ENCODE results near the gene PLCH1. TPM values are rescaled to one million over a fixed set of nuclear protein-coding genes. Genes with fewer than 3 reads are reported as not detected.

Gene PLCH1
- total and polyA plus RNA-seq, 2 experiments from 2014 or later: 8.1 to 25.3 TPM

- TF ChIP-seq, protein P1, sequence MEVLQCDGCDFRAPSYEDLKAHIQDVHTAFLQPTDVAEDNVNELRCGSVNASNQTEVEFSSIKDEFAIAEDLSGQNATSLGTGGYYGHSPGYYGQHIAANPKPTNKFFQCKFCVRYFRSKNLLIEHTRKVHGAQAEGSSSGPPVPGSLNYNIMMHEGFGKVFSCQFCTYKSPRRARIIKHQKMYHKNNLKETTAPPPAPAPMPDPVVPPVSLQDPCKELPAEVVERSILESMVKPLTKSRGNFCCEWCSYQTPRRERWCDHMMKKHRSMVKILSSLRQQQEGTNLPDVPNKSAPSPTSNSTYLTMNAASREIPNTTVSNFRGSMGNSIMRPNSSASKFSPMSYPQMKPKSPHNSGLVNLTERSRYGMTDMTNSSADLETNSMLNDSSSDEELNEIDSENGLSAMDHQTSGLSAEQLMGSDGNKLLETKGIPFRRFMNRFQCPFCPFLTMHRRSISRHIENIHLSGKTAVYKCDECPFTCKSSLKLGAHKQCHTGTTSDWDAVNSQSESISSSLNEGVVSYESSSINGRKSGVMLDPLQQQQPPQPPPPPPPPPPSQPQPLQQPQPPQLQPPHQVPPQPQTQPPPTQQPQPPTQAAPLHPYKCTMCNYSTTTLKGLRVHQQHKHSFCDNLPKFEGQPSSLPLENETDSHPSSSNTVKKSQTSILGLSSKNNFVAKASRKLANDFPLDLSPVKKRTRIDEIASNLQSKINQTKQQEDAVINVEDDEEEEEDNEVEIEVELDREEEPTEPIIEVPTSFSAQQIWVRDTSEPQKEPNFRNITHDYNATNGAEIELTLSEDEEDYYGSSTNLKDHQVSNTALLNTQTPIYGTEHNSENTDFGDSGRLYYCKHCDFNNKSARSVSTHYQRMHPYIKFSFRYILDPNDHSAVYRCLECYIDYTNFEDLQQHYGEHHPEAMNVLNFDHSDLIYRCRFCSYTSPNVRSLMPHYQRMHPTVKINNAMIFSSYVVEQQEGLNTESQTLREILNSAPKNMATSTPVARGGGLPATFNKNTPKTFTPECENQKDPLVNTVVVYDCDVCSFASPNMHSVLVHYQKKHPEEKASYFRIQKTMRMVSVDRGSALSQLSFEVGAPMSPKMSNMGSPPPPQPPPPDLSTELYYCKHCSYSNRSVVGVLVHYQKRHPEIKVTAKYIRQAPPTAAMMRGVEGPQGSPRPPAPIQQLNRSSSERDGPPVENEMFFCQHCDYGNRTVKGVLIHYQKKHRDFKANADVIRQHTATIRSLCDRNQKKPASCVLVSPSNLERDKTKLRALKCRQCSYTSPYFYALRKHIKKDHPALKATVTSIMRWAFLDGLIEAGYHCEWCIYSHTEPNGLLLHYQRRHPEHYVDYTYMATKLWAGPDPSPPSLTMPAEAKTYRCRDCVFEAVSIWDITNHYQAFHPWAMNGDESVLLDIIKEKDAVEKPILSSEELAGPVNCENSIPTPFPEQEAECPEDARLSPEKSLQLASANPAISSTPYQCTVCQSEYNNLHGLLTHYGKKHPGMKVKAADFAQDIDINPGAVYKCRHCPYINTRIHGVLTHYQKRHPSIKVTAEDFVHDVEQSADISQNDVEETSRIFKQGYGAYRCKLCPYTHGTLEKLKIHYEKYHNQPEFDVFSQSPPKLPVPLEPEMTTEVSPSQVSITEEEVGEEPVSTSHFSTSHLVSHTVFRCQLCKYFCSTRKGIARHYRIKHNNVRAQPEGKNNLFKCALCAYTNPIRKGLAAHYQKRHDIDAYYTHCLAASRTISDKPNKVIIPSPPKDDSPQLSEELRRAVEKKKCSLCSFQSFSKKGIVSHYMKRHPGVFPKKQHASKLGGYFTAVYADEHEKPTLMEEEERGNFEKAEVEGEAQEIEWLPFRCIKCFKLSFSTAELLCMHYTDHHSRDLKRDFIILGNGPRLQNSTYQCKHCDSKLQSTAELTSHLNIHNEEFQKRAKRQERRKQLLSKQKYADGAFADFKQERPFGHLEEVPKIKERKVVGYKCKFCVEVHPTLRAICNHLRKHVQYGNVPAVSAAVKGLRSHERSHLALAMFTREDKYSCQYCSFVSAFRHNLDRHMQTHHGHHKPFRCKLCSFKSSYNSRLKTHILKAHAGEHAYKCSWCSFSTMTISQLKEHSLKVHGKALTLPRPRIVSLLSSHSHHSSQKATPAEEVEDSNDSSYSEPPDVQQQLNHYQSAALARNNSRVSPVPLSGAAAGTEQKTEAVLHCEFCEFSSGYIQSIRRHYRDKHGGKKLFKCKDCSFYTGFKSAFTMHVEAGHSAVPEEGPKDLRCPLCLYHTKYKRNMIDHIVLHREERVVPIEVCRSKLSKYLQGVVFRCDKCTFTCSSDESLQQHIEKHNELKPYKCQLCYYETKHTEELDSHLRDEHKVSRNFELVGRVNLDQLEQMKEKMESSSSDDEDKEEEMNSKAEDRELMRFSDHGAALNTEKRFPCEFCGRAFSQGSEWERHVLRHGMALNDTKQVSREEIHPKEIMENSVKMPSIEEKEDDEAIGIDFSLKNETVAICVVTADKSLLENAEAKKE (CRISPR knock-in tag; IDR thresholded peaks at IDR 0.05): no peak
- TF ChIP-seq CTCF (conservative IDR thresholded peaks at IDR 0.05; ENCODE audit: low read depth in 2 of 2) (no peak), JUNB (IDR thresholded peaks at IDR 0.05; ENCODE audit: unreplicated experiment) (no peak), EZH2 (IDR thresholded peaks at IDR 0.05; ENCODE audit: low read depth, unreplicated experiment) (no peak), NANOG (IDR thresholded peaks at IDR 0.05; ENCODE audit: borderline replicate concordance) (no peak), CREB1 (CRISPR knock-in tag; IDR thresholded peaks at IDR 0.05; ENCODE audit: low read depth) (no peak), POLR2AphosphoS5 (IDR thresholded peaks at IDR 0.05; ENCODE audit: low read depth) (no peak), EZH2phosphoT487 (IDR thresholded peaks at IDR 0.05; ENCODE audit: unreplicated experiment) (no peak), ZNF331 (CRISPR knock-in tag; IDR thresholded peaks at IDR 0.05; ENCODE audit: low read depth) (no peak), ZNF114 (CRISPR knock-in tag; IDR thresholded peaks at IDR 0.05) (no peak), ETS1 (IDR thresholded peaks at IDR 0.05) (no peak)
Measured at GRCh38 chr3:155651489-155652218, 93.2 kb downstream of the PLCH1 start (continued).
